ES-I3 (cell line): Measurements from ENCODE around the gene CIPC.

Experiments
- H3K36me3 ChIP-seq: 2 replicates; pipeline ENCODE4 v1.6.1; 2013; ENCODE audit warnings: mild to moderate bottlenecking, low read length, control low read depth, moderate library complexity; ENCODE audit not compliant: insufficient read depth
- H3K4me1 ChIP-seq: 2 replicates; pipeline ENCODE4 v1.6.1; 2013; ENCODE audit warnings: mild to moderate bottlenecking, control low read depth, low read length; ENCODE audit not compliant: insufficient read depth
- H3K9ac ChIP-seq: 2 replicates; pipeline ENCODE4 v1.6.1; 2013; ENCODE audit warnings: low read depth, mild to moderate bottlenecking, low read length, moderate library complexity
- H3K9me3 ChIP-seq: 2 replicates; pipeline ENCODE4 v1.6.1; 2013; ENCODE audit warnings: mild to moderate bottlenecking, low read length, moderate library complexity; ENCODE audit not compliant: control insufficient read depth, insufficient read depth

CIPC gene

DNA sequence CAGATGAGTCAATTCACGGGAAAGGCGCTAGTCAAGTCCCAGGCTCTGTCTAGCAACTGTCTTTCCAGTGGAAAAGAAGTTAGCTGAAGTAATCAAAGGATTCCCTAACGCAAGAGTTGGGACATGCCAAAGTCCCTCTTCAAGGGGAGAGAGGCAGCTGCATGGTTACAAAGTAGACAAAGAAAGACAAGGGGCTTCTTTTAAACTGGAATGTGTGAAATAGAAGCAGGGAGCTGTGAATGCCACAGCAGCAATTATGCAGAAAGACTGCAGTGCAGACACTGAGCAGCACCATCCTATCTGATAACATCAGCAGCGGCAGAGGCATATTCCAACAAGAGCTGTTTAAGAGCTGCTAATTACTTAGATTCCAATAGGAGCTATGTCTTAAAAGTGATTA lies 12.5 kb upstream of the CIPC start:
- H3K9ac ChIP-seq = no peak overlapping the region
- no peaks in the 10 kb centered on the region for H3K9me3 ChIP-seq
- H3K4me1 ChIP-seq = peaks cover 39% of the 10 kb centered on the region
- H3K36me3 ChIP-seq = no peaks in the 10 kb centered on the region

- Histone ChIP-seq H3K36me3 (no peaks in the 10 kb centered on the region), H3K4me1 (peaks cover 39% of the 10 kb centered on the region), H3K9ac (no peak overlapping the region), H3K9me3 (no peaks in the 10 kb centered on the region)
These were observed 11.9 kb upstream of the CIPC start for GRCh38 chr14:77086017-77086727.

DNA sequence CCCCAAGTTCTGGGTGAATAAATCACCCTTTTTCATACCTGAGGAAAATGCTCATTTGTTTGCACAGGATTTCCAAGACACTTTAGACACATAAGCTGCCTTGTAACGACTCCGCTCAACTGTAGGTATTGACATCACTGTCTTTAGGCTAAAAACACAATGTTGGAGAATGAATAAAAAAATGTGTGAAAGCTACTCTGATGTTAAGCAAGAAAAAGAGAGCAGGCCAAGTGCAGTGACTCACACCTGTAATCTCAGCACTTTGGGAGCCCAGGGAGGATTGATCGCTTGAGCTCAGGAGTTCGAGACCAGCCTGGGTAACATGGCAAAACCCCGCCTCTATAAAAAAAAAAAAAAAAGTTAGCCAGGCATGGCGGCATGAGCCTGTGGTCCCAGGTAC lies 11.1 kb upstream of the CIPC start:
- no peak overlapping the region for H3K9ac ChIP-seq
- no peaks in the 10 kb centered on the region for H3K9me3 ChIP-seq
- H3K36me3 ChIP-seq = no peaks in the 10 kb centered on the region
- H3K4me1 ChIP-seq = peaks cover 39% of the 10 kb centered on the region

- H3K9ac ChIP-seq = no peak overlapping the region; the same call in 1 of the 2 replicates
- peaks cover 39% of the 10 kb centered on the region for H3K4me1 ChIP-seq
- H3K36me3 ChIP-seq = no peaks in the 10 kb centered on the region
- no peaks in the 10 kb centered on the region for H3K9me3 ChIP-seq
These were observed 10.4 kb upstream of the CIPC start for GRCh38 chr14:77087631-77088030.

- H3K36me3 ChIP-seq = no peaks in the 10 kb centered on the region
- peak overlapping the region; percentile 15 for H3K9ac ChIP-seq
- H3K4me1 ChIP-seq = peaks cover 39% of the 10 kb centered on the region
- no peaks in the 10 kb centered on the region for H3K9me3 ChIP-seq
These were observed 9.8 kb upstream of the CIPC start for GRCh38 chr14:77088219-77088618.

- peaks cover 39% of the 10 kb centered on the region for H3K4me1 ChIP-seq
- no peaks in the 10 kb centered on the region for H3K9me3 ChIP-seq
- no peaks in the 10 kb centered on the region for H3K36me3 ChIP-seq
- H3K9ac ChIP-seq = peak overlapping the region; percentile 15
These were observed 9.4 kb upstream of the CIPC start for GRCh38 chr14:77088645-77089044.

DNA sequence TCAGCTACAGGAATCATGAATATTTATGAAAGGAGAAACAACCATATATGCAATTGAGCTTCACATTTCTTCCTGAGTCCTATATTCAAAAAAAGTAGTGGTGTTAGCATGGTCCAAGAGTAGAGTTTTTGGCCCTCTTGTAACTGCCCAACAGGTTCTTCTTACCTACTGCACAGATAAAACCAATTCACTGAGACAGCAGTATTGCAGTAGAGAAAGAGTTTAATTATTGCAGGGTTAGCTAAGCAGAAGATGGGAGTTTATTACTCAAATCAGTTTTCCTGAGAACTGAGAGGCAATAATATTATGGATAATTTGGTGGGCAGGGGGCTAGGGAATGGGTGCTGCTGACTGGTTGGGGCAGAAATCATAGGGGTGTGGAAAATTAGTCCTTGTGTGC lies 6.5 kb upstream of the CIPC start:
- H3K9me3 ChIP-seq = no peaks in the 10 kb centered on the region
- no peak overlapping the region for H3K9ac ChIP-seq
- H3K36me3 ChIP-seq = no peaks in the 10 kb centered on the region
- peaks cover 22% of the 10 kb centered on the region for H3K4me1 ChIP-seq

GRCh38 chr14:77092676-77093075 lies 5.4 kb upstream of the CIPC start:
- peaks cover 17% of the 10 kb centered on the region for H3K4me1 ChIP-seq
- H3K9me3 ChIP-seq = no peaks in the 10 kb centered on the region
- H3K36me3 ChIP-seq = no peaks in the 10 kb centered on the region
- H3K9ac ChIP-seq = no peak overlapping the region

DNA sequence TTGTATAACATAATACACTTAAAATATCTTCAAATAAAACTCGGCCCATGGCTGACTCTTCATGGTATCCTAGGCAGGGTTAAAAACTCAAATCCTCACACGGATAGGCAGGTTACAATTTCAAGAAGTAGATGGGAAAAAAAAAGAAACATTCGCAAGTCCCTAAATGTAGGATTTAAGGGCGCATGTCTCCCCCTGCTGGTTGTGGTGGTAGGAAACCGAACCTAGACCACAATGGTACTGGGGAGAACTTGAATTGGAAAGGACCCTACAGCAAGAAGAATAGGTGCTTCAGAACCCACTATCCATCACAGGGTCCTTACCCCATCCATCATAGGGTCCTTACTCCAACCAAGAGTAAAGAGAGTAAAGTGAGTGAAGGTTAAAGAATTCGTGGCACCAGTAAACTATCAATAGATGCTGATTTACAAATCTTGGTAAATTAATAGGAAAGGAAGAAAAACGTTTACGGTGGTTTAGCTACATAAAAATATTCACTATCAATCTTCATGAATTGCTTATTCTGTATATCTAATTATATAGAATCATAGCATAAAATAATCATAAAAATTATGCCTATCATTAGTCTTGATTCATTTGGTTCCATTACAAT lies 3.3 kb upstream of the CIPC start:
- Histone ChIP-seq H3K4me1 (peaks cover 9% of the 10 kb centered on the region), H3K9ac (no peak overlapping the region), H3K36me3 (no peaks in the 10 kb centered on the region), H3K9me3 (no peaks in the 10 kb centered on the region)

GRCh38 chr14:77097006-77097699 lies 905 bp upstream of the CIPC start:
- Histone ChIP-seq H3K36me3 (no peaks in the 10 kb centered on the region), H3K9me3 (no peaks in the 10 kb centered on the region), H3K4me1 (peaks cover 11% of the 10 kb centered on the region), H3K9ac (peak overlapping the region; percentile 85)

DNA sequence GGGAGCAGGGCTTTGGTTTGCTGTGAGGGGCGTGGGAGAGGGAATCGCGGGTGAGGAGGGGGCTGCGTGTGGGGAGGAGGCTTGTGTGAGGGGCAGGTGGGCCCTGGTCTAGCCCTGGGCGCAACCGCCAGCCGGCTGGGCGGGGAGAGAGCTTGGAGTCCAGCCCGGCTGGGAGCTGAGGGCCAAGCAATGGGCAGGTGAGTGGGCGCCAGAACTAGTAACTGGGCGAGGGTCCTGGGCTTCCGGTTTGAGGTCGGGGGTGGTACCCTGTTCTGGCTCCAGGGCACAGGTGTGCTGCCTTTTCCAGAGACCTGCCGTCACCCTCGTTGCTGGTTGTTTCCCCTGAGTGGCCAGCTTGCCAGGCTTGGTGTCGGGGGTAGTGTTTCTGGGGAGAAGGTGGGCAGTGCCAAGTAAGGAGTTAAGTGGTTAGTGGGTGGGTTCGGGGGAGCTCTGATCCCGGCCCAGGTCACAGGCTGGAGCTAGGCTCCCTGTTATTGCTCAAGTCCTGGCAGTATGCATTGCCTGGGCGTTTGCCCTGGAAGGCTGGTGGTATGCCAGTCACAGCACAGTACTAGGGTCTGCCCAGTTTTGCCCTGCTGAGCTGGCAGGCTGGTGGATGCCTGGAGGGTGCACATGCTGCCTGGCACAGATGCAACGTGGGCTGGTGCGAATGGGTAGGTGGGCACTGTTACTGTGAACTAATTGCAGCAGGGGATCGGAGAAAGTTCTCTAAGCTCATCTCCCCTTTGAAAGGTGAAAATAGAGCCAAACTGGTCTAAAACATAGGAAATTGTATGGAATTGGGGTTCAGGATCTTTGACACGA lies 683 bp downstream of the CIPC start:
- Histone ChIP-seq H3K4me1 (peaks cover 11% of the 10 kb centered on the region), H3K9ac (peak overlapping the region; percentile 85), H3K9me3 (no peaks in the 10 kb centered on the region), H3K36me3 (no peaks in the 10 kb centered on the region)

DNA sequence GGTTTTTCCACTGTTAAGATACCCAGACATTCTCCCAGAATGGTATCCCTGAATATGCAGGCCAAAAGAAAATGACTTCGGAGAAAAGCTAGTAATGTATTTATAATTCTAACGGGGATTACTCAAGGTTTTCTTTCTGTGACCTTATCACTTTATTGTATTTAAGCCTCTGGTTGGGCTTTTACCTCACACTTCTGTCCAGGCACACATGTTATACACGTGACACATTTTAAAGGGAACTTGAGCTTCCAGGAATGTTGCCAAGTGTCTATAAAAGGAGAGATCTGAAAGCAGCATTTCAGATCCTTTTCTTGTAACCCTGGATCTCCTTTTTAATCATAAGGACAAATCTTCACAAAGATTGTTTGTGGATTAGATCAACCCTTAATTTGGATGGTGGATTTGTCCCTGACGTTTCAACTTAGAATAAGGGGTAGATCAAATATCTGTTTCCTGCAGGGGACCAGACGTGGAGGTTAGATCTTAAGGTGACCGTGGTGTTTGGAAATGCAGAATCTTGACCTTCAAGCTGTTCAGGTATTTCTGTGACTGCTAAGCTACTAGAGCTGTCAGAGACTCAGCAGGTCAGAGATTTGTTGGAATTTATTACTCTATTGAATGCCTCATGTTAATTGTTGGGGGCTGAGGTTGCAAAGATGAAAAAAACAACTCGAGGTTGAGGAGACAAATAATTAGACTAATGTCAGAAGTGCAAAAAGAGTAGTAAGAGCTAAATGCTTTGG lies 1.5 kb downstream of the CIPC start:
- H3K4me1 ChIP-seq = peaks cover 15% of the 10 kb centered on the region
- H3K9ac ChIP-seq = no peak overlapping the region
- no peaks in the 10 kb centered on the region for H3K9me3 ChIP-seq
- no peaks in the 10 kb centered on the region for H3K36me3 ChIP-seq

DNA sequence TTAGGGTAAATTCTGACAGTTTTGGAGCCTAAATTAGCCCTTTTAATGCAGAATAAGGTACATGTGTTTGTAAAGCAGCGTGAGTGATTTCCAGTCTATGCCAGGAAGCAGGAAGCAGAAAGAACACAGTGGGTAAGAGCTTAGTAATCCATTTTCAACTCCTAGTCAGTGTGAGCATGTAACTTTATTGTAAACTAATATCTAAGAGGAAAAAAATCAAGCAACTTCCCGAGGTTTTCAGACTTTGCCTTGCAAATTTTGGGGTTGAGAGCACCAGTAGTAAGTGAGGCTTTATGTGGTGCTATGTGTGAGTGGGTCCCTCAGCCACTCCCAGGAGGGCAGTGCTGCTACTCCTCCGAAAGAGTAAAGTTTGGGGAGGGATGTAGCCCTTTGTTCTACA lies 2.9 kb downstream of the CIPC start:
- no peak overlapping the region for H3K9ac ChIP-seq
- H3K36me3 ChIP-seq = no peaks in the 10 kb centered on the region
- peaks cover 23% of the 10 kb centered on the region for H3K4me1 ChIP-seq
- no peaks in the 10 kb centered on the region for H3K9me3 ChIP-seq

DNA sequence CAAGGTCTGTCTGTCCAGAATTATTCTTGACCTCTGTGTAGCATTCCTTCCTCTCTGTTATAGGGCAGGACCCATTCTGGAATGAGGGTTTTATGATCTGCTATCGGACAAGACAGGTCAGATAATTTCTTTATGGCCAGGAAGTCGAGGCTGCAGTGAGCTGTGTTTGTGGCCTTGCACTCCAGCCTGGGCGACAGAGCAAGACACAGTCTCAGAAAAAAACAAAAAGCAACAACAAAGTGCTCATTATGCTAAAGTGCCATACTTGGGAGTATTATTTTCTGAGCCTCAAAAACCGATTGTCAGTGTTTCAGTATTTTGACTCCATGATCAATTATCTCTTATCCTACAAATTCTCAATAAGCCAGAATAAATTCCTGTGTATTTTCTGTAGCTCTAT lies 4.1 kb downstream of the CIPC start:
- Histone ChIP-seq H3K9ac (no peak overlapping the region), H3K36me3 (no peaks in the 10 kb centered on the region; the same call in 1 of the 2 replicates), H3K4me1 (peaks cover 23% of the 10 kb centered on the region), H3K9me3 (no peaks in the 10 kb centered on the region)
